Stimulated activated CD8-positive, alpha-beta memory T cell treated with anti-CD3 and anti-CD28 coated beads, Interleukin-12 subunit alpha, Interleukin-12 subunit beta, amount 100 ng/mL, for 4 hours (primary cell): ENCODE results near the gene NPLOC4.

Source experiments
- DNase-seq: peaks from one replicate; pipeline ENCODE4 v3.0.0-alpha.2; 2020; ENCODE audit warnings: low read depth

NPLOC4 gene

GRCh38 chr17:81518113-81518784 is 118.7 kb downstream of the NPLOC4 start:
- no peak for DNase-seq

GRCh38 chr17:81517339-81518112 is 119.4 kb downstream of the NPLOC4 start:
- DNase-seq = no peak

GRCh38 chr17:81517009-81517338 is 119.9 kb downstream of the NPLOC4 start:
- DNase-seq = no peak

GRCh38 chr17:81516439-81516838 is 120.5 kb downstream of the NPLOC4 start:
- no peak for DNase-seq

GRCh38 chr17:81515530-81516041 is 121.3 kb downstream of the NPLOC4 start:
- no peak for DNase-seq

- peak; percentile 71 for DNase-seq
Measured at GRCh38 chr17:81514739-81515529, 122.0 kb downstream of the NPLOC4 start.

GRCh38 chr17:81514489-81514738 is 122.5 kb downstream of the NPLOC4 start:
- DNase-seq = no peak

- DNase-seq = no peak
Measured at GRCh38 chr17:81513753-81514488, 123.0 kb downstream of the NPLOC4 start.

GRCh38 chr17:81513372-81513752 is 123.5 kb downstream of the NPLOC4 start:
- DNase-seq = peak; percentile 51

GRCh38 chr17:81512562-81513371 is 124.1 kb downstream of the NPLOC4 start, which contains the start of gene ACTG1:
TSS of gene ACTG1 (minus strand) at chr17:81512799. CDS start at chr17:81512354, 445 bp downstream.
- peak; percentile 87 for DNase-seq

GRCh38 chr17:81511804-81512561 is 124.9 kb downstream of the NPLOC4 start:
- no peak for DNase-seq

- no peak for DNase-seq
Measured at GRCh38 chr17:81511554-81511803, 125.4 kb downstream of the NPLOC4 start.

- no peak for DNase-seq
Measured at GRCh38 chr17:81510785-81511553, 125.9 kb downstream of the NPLOC4 start.

GRCh38 chr17:81509972-81510784 is 126.7 kb downstream of the NPLOC4 start:
- no peak for DNase-seq

GRCh38 chr17:81509207-81509971 is 127.5 kb downstream of the NPLOC4 start:
- DNase-seq = no peak

- no peak for DNase-seq
Measured at GRCh38 chr17:81508639-81509206, 128.2 kb downstream of the NPLOC4 start.
